NCI-H146 (cell line): ENCODE measurements around the gene COX7A2L.
A peak's percentile ranks its signal among the peaks of the same experiment; 100 is the strongest.
"Not testable (repeated sequence)": the region's sequence is repeated elsewhere in the genome, so short reads cannot be mapped to it uniquely, and the experiment has no call there.

Source experiments
- DNase-seq: peaks from one replicate; lab custom pipeline; 2025; lab: John Stamatoyannopoulos, UW

The COX7A2L gene

GRCh38 chr2:42339191-42339912, 21.7 kb downstream of the COX7A2L start:
- DNase-seq: no peak

- DNase-seq: no peak
Measured at GRCh38 chr2:42338567-42339190, 22.3 kb downstream of the COX7A2L start.

DNA sequence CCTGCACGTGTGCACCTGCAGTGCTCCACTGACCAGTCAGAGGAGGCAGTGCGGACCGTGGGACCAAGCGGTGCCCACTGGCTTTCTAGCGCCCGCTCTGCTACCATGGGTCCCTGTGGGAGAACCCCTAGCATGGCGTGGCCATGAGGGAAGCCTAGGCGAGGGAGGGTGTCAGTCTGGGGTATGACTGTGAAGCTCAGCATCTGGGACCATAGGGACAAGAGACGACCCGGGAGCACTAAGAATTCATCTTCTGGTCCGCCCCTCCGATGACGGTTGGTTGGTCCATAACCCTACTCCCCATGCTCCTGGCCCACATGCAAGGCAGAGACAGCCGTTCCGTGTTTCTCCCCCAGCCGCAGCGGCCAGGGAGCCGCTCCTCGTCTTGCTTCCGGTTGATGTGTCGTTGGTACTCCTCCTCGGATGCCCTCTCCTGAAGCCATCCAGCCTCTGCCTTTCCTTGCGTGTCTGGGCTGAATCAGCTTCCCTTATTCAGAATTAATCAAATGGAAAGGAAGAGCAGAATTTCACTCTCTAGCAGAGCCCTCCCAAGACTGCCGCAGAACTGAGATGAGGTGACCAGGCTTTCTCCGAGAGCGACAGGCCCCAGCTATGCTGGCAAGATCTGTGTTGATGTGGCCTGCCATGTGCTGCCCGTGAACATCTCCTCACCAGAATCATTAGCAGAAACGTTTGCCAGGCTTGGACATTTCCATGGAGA, 23.0 kb downstream of the COX7A2L start:
- DNase-seq: no peak

- no peak for DNase-seq
Measured at GRCh38 chr2:42337356-42337820, 23.6 kb downstream of the COX7A2L start.

DNA sequence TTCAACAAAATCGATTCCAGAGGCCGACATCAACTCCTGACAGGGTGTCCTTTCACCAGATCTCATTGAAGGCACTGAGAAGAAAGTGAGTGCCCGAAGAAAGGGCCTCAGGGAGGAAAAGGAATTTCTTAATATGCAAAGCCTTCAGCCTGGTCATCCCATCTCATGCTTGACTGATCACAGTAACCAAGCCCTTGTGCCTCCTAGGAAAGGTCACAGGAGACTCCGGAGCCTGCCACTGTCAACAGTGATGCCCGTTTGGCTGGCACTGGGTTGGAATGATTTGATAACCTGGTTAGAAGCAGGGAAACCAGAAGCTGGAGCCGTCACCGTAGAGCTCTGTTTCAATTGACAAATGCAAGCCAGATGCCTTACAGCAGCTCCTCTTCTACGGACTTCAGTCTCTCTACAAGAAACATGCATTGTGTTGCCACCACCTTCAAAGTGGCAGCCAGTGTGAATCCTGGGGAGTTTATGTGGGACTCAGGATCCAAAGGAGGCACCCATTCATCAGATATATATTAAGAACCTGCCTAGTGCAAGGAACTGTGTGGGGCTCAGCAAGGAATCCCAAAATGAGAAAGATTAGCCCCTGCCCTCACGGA, 24.6 kb downstream of the COX7A2L start:
- DNase-seq: no peak

DNA sequence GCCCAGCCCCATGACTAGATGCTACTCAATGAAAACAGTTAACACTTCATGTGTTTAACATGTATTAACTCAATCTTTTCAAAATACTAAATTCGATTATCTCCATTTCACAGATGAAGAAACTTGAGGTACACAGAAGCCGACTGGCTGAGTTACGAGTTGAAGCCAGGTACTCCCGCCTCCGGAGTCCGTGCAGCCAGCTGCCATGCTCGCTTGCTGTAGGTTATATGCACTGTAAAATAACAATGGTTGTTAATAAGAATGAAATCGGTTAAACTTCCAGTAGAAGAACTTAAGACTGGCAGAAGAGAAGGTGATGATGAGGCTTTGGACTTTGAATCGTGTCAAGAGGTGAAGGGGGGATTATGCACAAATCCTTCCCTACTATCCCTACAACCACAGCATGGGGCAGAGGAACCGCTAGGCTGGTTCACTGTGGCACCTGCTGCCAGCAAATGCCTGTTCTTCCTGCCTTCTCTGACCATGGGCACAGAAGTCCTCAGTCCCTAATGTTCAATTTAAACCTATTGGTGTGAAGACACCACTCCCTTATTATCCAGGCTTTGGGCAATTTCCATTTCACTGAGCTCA, 25.4 kb downstream of the COX7A2L start:
- no peak for DNase-seq

DNA sequence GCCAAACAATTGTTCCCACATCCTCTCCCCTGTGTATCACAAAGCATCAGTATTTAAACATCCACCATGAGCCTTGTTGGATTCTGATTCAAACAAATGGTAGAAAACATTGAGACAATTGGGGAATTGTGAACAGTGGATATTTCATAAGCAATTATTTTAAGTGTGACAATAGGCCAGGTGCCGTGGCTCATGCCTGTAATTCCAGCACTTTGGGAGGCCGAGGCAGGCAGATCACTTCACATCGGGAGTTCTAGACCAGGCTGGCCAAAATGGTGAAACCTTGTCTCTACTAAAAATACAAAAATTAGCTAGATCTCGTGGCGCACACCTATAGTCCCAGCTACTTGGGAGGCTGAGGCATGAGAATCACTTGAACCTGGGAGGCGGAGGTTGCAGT, 26.2 kb downstream of the COX7A2L start:
- DNase-seq: not testable (repeated sequence)

DNA sequence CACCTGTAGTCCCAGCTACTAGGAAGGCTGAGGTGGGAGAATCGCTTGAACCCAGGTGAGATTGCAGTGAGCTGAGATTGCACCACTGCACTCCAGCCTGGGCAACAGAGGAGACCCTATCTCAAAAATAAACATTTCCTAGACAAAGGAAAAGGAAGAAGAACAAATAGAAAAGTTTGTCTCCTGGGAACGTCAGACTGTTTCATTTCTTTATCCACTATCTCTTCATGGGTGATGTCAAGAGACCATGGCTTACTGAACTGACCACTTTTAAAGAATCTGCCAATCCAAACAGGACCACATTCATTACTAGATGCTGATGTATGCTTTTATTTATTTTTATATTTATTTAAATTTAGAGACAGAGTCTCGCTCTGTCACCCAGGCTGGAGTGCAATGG, 26.8 kb downstream of the COX7A2L start:
- DNase-seq: no peak

DNA sequence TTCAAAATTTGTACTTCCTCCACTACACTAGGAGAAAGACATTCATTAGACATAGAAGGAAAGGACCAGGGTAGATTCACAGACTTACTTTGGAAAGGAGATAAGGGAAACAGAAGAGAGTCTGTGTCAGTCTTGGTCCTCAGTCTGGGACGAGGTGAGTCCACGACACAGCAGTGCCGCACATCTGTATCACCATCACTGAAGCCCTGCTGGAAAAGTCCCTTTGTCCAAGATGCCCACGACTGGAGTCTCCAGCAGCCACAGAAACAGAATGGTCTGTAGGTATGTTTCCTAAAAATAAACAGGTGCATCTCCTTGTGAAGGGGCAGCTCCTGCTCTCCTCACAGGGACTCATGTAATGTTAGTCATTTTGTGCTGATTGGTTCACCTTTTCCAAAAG, 27.4 kb downstream of the COX7A2L start:
- DNase-seq: no peak

DNA sequence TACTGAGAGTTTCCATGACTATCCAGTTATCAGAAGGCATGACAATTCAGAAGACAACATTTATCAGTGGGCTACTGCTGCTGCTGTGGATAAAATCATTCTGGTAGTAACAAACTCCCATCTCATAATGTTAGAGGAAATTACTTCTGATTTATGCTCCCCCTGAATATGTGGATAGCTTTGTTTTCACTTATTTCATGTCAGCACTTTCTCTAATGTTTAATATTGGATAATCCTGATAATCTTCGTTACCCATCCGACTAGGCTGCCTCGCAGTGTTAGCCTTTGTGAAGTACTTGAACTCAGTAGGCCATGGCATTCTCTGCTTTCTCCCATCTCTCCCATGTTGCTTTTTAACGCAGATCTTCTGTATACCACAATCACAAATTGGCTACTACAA, 28.4 kb downstream of the COX7A2L start:
- no peak for DNase-seq

DNA sequence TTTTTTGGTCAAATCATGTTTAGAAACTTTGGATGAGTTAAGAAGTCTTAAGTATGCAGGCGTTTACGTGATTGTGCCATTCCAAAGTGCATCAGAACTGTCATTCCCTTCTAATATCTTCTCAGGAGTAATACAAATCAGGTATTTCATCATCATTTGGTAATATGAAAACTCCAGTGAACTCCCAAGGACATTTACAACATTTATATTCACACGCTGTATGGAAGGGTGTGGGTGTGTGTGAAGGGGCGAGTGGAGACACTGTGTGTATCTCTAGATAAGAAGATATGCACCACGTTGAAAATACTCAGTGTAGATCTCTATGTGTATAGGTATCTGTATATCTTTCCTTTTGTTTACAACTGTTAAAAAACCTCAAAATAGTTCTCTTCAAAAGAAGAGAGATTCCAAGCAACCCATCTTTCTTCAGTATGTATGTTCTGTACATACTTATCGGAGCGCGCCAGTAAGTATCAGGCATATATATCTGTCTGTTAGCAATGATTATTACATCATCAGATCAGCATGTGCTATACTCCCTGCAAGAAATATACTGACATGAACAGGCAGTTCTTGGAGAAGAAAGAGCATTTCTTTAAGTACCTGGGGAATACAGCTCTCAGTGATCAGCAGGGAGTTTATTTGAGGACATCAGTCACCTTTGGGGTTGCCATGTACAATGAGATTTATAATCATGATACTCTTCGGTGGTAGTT, 29.3 kb downstream of the COX7A2L start:
- no peak for DNase-seq

DNA sequence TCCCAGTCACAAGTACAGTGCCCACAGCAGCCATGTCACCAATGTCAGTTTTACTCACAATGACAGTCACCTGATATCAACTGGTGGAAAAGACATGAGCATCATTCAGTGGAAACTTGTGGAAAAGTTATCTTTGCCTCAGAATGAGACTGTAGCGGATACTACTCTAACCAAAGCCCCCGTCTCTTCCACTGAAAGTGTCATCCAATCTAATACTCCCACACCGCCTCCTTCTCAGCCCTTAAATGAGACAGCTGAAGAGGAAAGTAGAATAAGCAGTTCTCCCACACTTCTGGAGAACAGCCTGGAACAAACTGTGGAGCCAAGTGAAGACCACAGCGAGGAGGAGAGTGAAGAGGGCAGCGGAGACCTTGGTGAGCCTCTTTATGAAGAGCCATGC, 31.3 kb downstream of the COX7A2L start:
- no peak for DNase-seq

DNA sequence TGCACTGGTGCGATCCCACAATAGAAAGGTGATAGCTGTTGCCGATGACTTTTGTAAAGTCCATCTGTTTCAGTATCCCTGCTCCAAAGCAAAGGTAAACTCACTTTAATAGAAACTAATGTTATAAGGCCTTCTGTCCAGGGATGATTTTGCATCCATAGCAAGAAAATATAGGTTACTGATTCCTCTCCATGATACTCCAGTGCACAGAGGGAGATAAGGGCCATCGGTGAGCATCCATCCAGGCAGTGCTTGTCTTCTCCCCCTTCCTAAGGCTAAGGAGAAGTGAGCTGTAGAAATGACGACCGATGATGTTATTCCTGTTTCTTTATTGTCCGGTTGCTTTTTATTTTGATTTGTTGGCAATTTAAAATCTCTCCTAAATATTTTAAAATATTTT, 32.1 kb downstream of the COX7A2L start:
- no peak for DNase-seq

DNA sequence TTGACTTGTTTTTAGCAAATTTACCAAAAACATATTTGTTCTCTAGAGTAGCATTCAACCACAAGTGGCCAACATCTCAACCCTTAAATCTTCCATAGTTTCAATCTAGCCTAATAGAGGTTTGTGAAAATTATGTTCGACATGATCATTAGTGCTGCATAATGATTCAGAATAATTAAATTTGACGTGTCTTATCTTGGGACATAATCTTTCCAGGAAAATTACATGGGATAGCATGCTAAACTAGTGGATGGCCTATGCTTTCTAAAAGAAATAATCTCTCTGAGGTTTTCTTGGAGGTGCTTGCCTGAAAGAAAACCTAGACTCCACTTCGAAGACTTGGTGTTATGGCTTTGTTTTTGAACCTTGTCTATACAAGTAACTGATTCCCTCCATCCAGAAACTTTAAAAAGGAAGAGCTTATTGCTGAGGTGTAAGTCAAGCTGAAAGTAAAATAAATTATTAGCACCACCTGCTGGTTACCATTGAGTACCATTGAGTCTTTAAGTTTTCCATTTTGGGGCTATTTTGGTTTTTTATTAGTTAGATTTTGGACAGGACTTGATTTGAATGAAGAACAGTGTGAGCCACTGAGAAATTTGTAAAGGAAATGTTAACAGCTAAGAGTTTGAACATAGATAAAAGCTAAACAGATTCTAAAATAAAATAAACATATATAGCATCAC, 32.7 kb downstream of the COX7A2L start:
- DNase-seq: peak; percentile 14

GRCh38 chr2:42327125-42327524, 33.9 kb downstream of the COX7A2L start:
- peak; percentile 11 for DNase-seq

GRCh38 chr2:42325609-42326008, 35.4 kb downstream of the COX7A2L start:
- DNase-seq: no peak

- DNase-seq: no peak
Measured at GRCh38 chr2:42324949-42325348, 36.1 kb downstream of the COX7A2L start.

- DNase-seq: no peak
Measured at GRCh38 chr2:42324244-42324643, 36.8 kb downstream of the COX7A2L start.

DNA sequence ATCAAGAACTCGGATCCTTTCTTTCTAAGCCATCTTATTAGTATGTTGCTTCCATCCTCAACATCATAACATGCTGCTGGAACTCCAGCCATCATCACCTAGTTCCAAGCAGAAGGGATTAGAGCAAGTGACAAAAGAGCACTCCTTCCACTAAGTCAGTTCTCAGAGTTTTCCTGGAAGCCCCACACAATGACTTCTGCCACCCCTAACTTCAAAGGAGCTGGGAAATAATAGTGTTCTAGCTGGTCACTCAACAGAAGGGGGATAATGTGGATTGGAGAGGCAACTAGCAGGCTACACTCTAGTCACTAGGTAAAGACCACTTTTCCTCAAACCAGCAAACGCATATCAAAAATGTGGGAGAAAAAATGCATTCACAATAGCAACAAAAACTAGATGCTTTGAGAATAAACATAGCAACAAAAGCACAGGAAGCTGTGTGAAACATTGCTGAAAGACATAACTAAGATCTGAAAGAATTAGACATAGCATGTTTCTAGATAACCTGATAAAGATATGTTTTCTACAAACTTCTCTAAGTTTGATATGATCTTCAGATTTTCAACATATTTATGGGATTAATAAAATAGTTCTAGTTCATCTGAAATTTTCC, 39.5 kb downstream of the COX7A2L start:
- DNase-seq: no peak

- no peak for DNase-seq
Measured at GRCh38 chr2:42319265-42319664, 41.8 kb downstream of the COX7A2L start.

- no peak for DNase-seq
Measured at GRCh38 chr2:42317945-42318344, 43.1 kb downstream of the COX7A2L start.
